Naive thymus-derived CD4-positive, alpha-beta T cell (primary cell): ENCODE results near the gene CRYL1. TPM values are rescaled to one million over a fixed set of nuclear protein-coding genes. Genes with fewer than 3 reads are reported as not detected.

Source experiments
- ATAC-seq: fragments of 150-1000 bp; cut with Tn5 transposase; 2 replicates; pipeline ENCODE4 v1.10.0; 2021; ENCODE audit warnings: mild to moderate bottlenecking, moderate library complexity
- CTCF ChIA-PET: fragments of 350-600 bp; sonication (Branson Sonifier 250); formaldehyde crosslinking; loops from one replicate; lab custom pipeline; 2021; ENCODE audit warnings: antibody characterized with exemption; lab: Charles Lee
- POLR2A ChIA-PET: fragments of 350-600 bp; sonication (Branson Sonifier 250); formaldehyde crosslinking; loops from one replicate; lab custom pipeline; 2021; ENCODE audit warnings: antibody characterized with exemption, inconsistent platforms; lab: Charles Lee
- DNase-seq, 9 donors: peaks; one replicate each; pipeline versions ENCODE4 v3.0.0 to v3.0.0-alpha.2; 2020 to 2022; ENCODE audit warnings: mixed read lengths in 1 of 9
- H3K27ac ChIP-seq: one replicate; pipeline ENCODE4 v1.7.0; 2013; ENCODE audit warnings: mild to moderate bottlenecking, low read depth, low read length, moderate library complexity
- H3K27me3 ChIP-seq, 2 donors: one replicate each; pipeline ENCODE4 v1.7.0; 2013; ENCODE audit warnings: low read length in 2 of 2, mild to moderate bottlenecking in 2 of 2, moderate library complexity in 2 of 2; ENCODE audit not compliant: control insufficient read depth in 2 of 2, insufficient read depth in 2 of 2
- H3K36me3 ChIP-seq, 3 experiments: 1 replicate in 2 of 3; 2 replicates in 1 of 3; pipeline ENCODE4 v1.7.0; 2013; ENCODE audit warnings: low read length in 3 of 3, mild to moderate bottlenecking in 3 of 3, moderate library complexity in 1 of 3; ENCODE audit not compliant: insufficient read depth in 3 of 3, control insufficient read depth in 2 of 3
- H3K4me1 ChIP-seq, 2 donors: one replicate each; pipeline ENCODE4 v1.7.0; 2013; ENCODE audit warnings: low read length in 2 of 2, mild to moderate bottlenecking in 2 of 2, moderate library complexity in 1 of 2; ENCODE audit not compliant: control insufficient read depth in 2 of 2, insufficient read depth in 2 of 2
- H3K4me3 ChIP-seq: 2 replicates; pipeline ENCODE4 v1.7.0; 2013; ENCODE audit warnings: mild to moderate bottlenecking, low read length
- H3K9me3 ChIP-seq, 3 experiments: 1 replicate in 2 of 3; 2 replicates in 1 of 3; pipeline ENCODE4 v1.7.0; 2013; ENCODE audit warnings: low read length in 3 of 3; ENCODE audit not compliant: control insufficient read depth in 2 of 3
- H3K27ac Mint-ChIP-seq, 9 donors: one replicate each; pipeline ENCODE4 v1.8.0; 2020 to 2022; ENCODE audit warnings: mixed read lengths in 9 of 9, mild to moderate bottlenecking in 8 of 9, moderate library complexity in 5 of 9, inconsistent platforms in 2 of 9
- H3K27me3 Mint-ChIP-seq, 5 donors: one replicate each; pipeline ENCODE4 v1.8.0; 2021 to 2022; ENCODE audit warnings: mixed read lengths in 5 of 5, mild to moderate bottlenecking in 1 of 5
- H3K36me3 Mint-ChIP-seq, 5 donors: one replicate each; pipeline ENCODE4 v1.8.0; 2020 to 2022; ENCODE audit warnings: mixed read lengths in 5 of 5, mild to moderate bottlenecking in 3 of 5, inconsistent platforms in 1 of 5
- H3K4me1 Mint-ChIP-seq, 7 donors: one replicate each; pipeline ENCODE4 v1.8.0; 2020 to 2022; ENCODE audit warnings: mixed read lengths in 7 of 7, mild to moderate bottlenecking in 3 of 7, inconsistent platforms in 1 of 7
- H3K4me3 Mint-ChIP-seq, 10 donors: one replicate each; pipeline ENCODE4 v1.8.0; 2020 to 2022; ENCODE audit warnings: mild to moderate bottlenecking in 10 of 10, mixed read lengths in 10 of 10, moderate library complexity in 6 of 10, inconsistent platforms in 2 of 10
- H3K9me3 Mint-ChIP-seq, 11 donors: one replicate each; pipeline ENCODE4 v1.8.0; 2020 to 2022; ENCODE audit warnings: mixed read lengths in 11 of 11, mild to moderate bottlenecking in 4 of 11, inconsistent platforms in 1 of 11, moderate library complexity in 1 of 11
- intact Hi-C, 2 donors: fragments of 100-400 bp; cut with micrococcal nuclease; formaldehyde crosslinking; loops; one replicate each; pipeline ENCODE4 v1.15.1; 2023
- polyA plus RNA-seq, 2 donors: library from polyadenylated mRNA; unstranded; fragments of 300-500 nt; fragmentation: Illumina TruSeq; gene quantifications; one replicate each; pipeline ENCODE4 v1.2.3, GENCODE V29; 2021
- total RNA-seq, 6 experiments: library from RNA in 5 of 6; stranded (reverse) in 5 of 6; gene quantifications; 1 replicate in 5 of 6; 2 replicates in 1 of 6; pipeline ENCODE4 v1.2.3 and lab custom pipeline; 2021 to 2026

The CRYL1 gene
- total and polyA plus RNA-seq, 7 experiments from 2014 or later = 12.3 to 44.1 (median 18.4) TPM

DNA sequence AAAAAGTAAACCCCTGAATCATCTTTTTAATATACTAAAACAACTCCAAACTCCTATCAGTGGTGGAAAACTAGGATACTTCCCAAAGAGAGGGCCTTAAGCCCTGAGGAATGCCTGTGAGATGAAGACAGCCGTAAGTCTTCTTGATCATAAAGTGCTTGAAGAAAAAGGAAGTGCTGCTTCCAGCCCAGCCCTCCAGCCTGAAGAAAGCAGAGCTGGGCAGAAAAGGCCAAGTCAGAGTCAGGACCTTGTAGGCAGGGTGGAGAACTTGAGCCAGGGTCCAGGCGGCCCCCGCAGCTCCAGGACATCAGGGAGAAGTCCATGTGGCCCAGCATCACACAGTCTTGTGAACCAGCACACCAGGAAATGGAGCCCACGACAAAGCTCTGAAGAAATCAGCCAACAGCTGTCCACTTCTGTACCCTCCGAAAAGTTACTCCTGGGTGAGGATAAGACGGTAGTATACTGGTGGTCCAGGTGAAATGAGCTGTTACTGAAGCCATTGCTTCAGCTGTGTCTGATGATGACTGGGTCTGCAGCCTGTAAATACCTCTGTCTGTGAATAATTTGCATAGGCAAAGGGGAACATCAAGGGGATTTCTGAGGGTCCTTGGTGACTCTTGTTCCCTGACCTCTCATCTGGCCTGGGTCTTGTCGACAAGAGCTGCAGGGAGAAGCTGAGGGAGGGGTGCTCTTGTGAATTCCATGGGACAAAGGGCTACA, 18.7 kb upstream of the CRYL1 start:
- no peaks in the 10 kb centered on the region for H3K36me3 ChIP-seq
- no peak overlapping the region for H3K27ac ChIP-seq
- intact Hi-C loops = no loop called here
- CTCF ChIA-PET = interaction anchor here (0.6 kb wide), 1 partner anchor 321 kb away, joined by 5 read pairs; no protein-coding TSS in a partner anchor
- Mint-ChIP-seq H3K27ac (no peak overlapping the region), H3K36me3 (no peaks in the 10 kb centered on the region), H3K4me3 (no peak overlapping the region), H3K9me3 (peaks cover 0 to 1% (median 0%) of the 10 kb centered on the region in 11 donors), H3K4me1 (peaks cover 3 to 15% (median 11%) of the 10 kb centered on the region in 7 donors), H3K27me3 (no peaks in the 10 kb centered on the region)
- no peak overlapping the region for H3K4me3 ChIP-seq
- no peak for DNase-seq
- H3K9me3 ChIP-seq = no peaks in the 10 kb centered on the region
- no peaks in the 10 kb centered on the region for H3K27me3 ChIP-seq
- POLR2A ChIA-PET = no interaction called here
- ATAC-seq = no peak
- H3K4me1 ChIP-seq = no peaks in the 10 kb centered on the region

DNA sequence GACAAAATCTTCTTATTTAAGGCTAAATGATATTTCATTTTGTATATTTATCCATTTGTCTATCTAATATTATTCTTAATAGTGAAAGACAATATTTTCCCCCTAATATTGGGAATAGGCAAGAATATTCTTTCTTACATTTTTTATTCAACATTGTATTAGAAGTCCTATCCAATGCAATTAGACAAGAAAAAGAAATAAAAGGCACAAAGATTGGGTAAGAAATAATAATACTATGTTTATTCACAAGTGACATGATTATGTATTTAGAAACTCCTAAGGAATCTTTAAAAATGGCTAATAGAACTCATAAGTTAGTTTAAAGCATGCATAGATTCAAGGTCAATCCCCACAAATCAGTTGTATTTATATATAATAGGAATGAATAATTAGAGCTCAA, 11.3 kb upstream of the CRYL1 start:
- Histone ChIP-seq H3K27ac (no peak overlapping the region), H3K4me1 (no peaks in the 10 kb centered on the region), H3K36me3 (no peaks in the 10 kb centered on the region), H3K4me3 (no peak overlapping the region), H3K27me3 (no peaks in the 10 kb centered on the region), H3K9me3 (no peaks in the 10 kb centered on the region)
- Mint-ChIP-seq H3K27ac (no peak overlapping the region), H3K4me1 (no peaks in the 10 kb centered on the region), H3K4me3 (no peak overlapping the region), H3K27me3 (peaks cover 0 to 2% (median 0%) of the 10 kb centered on the region in 5 donors), H3K9me3 (peaks cover 2 to 26% (median 7%) of the 10 kb centered on the region in 11 donors), H3K36me3 (peaks cover 0 to 9% (median 0%) of the 10 kb centered on the region in 5 donors)
- DNase-seq = no peak
- POLR2A ChIA-PET = interaction anchor here (0.5 kb wide), 1 partner anchor 558 kb away, joined by 5 read pairs; no protein-coding TSS in a partner anchor
- CTCF ChIA-PET = no interaction called here
- intact Hi-C loops = no loop called here
- ATAC-seq = no peak

DNA sequence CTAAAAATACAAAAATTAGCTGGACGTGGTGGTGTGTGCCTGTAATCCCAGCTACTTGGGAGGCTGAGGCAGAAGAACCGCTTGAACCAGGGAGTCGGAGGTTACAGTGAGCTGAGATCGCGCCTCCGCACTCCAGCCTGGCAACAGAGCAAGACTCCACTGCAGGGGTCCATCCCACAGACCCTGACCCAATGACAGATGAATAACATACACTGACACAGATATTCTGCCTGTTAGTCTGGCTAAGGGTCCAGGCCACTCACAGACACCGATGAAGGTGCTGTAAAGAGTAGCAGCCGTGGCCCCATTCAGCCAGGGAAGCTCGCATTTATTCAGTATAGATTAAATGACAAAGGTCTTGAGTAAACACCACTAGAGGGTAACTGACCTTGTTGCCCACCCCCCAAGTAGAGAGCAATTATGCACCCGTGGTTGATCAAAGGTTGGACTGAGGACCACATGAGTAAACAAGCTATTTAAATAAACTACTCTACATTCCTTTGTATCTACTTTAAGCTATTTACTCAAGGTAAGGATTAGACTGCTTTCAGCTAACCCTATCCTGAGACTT, 8.5 kb upstream of the CRYL1 start:
- Histone ChIP-seq H3K27me3 (no peaks in the 10 kb centered on the region), H3K9me3 (no peaks in the 10 kb centered on the region), H3K27ac (no peak overlapping the region), H3K36me3 (no peaks in the 10 kb centered on the region), H3K4me3 (no peak overlapping the region), H3K4me1 (no peaks in the 10 kb centered on the region)
- peaks cover 0 to 9% (median 0%) of the 10 kb centered on the region in 5 donors for H3K36me3 Mint-ChIP-seq
- H3K27ac Mint-ChIP-seq = no peak overlapping the region
- ATAC-seq (no peak), DNase-seq (no peak)
- peaks cover 0 to 7% (median 2%) of the 10 kb centered on the region in 5 donors for H3K27me3 Mint-ChIP-seq
- peaks cover 2 to 26% (median 7%) of the 10 kb centered on the region in 11 donors for H3K9me3 Mint-ChIP-seq
- no peak overlapping the region for H3K4me3 Mint-ChIP-seq
- intact Hi-C loops = no loop called here
- ChIA-PET CTCF (no interaction called here), POLR2A (no interaction called here)
- no peaks in the 10 kb centered on the region for H3K4me1 Mint-ChIP-seq

DNA sequence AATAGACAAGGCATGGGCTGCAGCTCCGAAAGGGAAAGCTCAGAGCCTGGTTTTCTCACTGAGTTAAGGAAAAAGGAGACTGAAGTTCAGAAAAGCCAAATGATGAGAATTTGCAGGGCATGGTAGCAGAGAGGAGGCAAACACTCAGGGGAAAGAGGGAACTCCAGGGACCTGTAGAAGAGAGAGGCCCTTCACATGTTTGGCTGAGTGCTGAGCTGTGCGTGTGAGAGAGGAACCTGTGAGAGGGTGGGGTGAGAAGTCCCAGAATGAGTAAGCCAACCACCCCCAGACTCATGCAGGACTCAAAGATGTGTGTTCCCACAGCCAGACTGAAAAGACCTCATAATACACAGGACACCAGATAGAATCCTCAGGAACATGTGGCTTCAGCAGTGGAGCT, 2.8 kb upstream of the CRYL1 start:
- intact Hi-C loops = loop anchor here (5.0 to 10.0 kb wide), 3 partner anchors 176 to 1074 kb away; partner anchors contain the start of genes IL17D (in 1 of the 2), MICU2 (in 1 of the 2) and ZMYM2 (in 1 of the 2)
- Histone ChIP-seq H3K36me3 (no peaks in the 10 kb centered on the region), H3K27me3 (no peaks in the 10 kb centered on the region), H3K27ac (no peak overlapping the region), H3K9me3 (no peaks in the 10 kb centered on the region), H3K4me1 (peaks cover 0 to 7% of the 10 kb centered on the region in 2 donors), H3K4me3 (no peak overlapping the region)
- H3K36me3 Mint-ChIP-seq = peaks cover 0 to 7% (median 0%) of the 10 kb centered on the region in 5 donors
- CTCF ChIA-PET = no interaction called here
- H3K27me3 Mint-ChIP-seq = peaks cover 0 to 9% (median 0%) of the 10 kb centered on the region in 5 donors
- DNase-seq = no peak
- no peak for ATAC-seq
- peaks cover 0 to 14% (median 0%) of the 10 kb centered on the region in 11 donors for H3K9me3 Mint-ChIP-seq
- H3K4me3 Mint-ChIP-seq = no peak overlapping the region
- peaks cover 7 to 26% (median 20%) of the 10 kb centered on the region in 7 donors for H3K4me1 Mint-ChIP-seq
- POLR2A ChIA-PET = interaction anchor here (0.6 kb wide), 1 partner anchor 42 kb away, joined by 3 read pairs; no protein-coding TSS in a partner anchor
- no peak overlapping the region for H3K27ac Mint-ChIP-seq

DNA sequence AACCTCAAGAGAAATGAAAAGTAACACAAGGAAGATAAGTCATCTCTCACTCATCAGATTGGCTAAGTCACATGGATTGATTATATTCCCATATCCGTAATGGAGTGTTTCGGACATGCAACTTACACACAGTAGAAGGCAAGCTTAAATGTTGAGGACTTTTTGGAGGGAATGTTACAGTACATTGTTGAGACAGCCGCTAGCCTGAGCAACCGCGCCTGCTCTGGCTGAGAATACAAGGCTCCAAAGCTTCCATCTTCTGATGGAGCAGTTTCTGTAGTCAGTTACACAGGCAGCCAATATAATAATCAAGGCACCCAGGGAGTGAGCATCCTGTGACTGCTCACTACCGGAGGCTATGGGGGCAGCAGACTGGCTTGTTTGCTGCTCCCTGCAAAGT, 1.0 kb upstream of the CRYL1 start:
- peaks cover 11 to 33% (median 25%) of the 10 kb centered on the region in 7 donors for H3K4me1 Mint-ChIP-seq
- Histone ChIP-seq H3K27ac (peak overlapping the region; percentile 65), H3K9me3 (no peaks in the 10 kb centered on the region), H3K36me3 (no peaks in the 10 kb centered on the region), H3K4me1 (peaks cover 0 to 7% of the 10 kb centered on the region in 2 donors), H3K27me3 (no peaks in the 10 kb centered on the region), H3K4me3 (peak overlapping the region; percentile 68)
- POLR2A ChIA-PET = interaction anchor here (1.0 to 2.1 kb wide), 2 partner anchors 40 to 376 kb away, joined by 5 to 14 read pairs; partner anchors contain the start of genes IFT88 and XPO4
- ATAC-seq (no peak), DNase-seq (no peak)
- H3K9me3 Mint-ChIP-seq = peaks cover 0 to 13% (median 0%) of the 10 kb centered on the region in 11 donors
- peaks cover 0 to 4% (median 0%) of the 10 kb centered on the region in 5 donors for H3K36me3 Mint-ChIP-seq
- CTCF ChIA-PET = interaction anchor here (0.6 kb wide), 1 partner anchor 24 kb away, joined by 5 read pairs; no protein-coding TSS in a partner anchor
- H3K4me3 Mint-ChIP-seq = peak overlapping the region; percentile 76 to 94 (median 87)
- intact Hi-C loops = loop anchor here (1.0 to 10.0 kb wide), 6 partner anchors 31 to 1076 kb away; partner anchors contain the start of genes IFT88 (in 1 of the 2), IL17D (in 1 of the 2), MICU2 (in 1 of the 2) and ZMYM2 (in 1 of the 2)
- peaks cover 0 to 9% (median 0%) of the 10 kb centered on the region in 5 donors for H3K27me3 Mint-ChIP-seq
- peak overlapping the region; percentile 66 to 96 (median 88) for H3K27ac Mint-ChIP-seq

DNA sequence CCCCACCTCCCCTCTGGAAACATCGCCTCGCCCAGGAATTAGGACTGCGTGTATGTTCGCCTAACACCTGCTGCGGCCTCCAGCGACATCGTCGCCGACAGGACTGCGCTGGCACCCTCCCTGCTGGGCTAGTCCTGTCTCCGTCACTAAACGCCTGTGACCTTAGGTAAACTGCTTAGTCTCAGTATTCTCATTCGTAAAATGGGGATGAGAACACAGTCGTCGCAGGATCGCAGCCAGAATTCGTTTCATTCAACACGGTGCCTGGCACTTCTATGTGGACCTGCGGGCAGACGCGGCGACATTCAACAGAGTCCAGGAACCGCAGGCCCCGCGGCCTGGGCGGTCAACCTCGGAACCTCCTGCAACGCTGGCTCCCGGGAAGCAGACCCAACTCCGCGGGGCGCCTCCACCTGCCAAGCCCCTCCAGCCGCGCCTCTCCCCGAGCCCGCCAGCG, 485 bp downstream of the CRYL1 start:
- Mint-ChIP-seq H3K4me3 (peak overlapping the region; percentile 76 to 93 (median 84)), H3K36me3 (peaks cover 0 to under 1% (median 0%) of the 10 kb centered on the region in 5 donors), H3K27ac (peak overlapping the region; percentile 40 to 93 (median 71)), H3K9me3 (no peaks in the 10 kb centered on the region), H3K27me3 (peaks cover 0 to 5% (median 0%) of the 10 kb centered on the region in 5 donors), H3K4me1 (peaks cover 11 to 40% (median 25%) of the 10 kb centered on the region in 7 donors)
- intact Hi-C loops = loop anchor here (1.0 to 10.0 kb wide), 8 partner anchors 42 to 1077 kb away; partner anchors contain the start of genes EEF1AKMT1 (in 2 of the 2), IFT88 (in 1 of the 2), IL17D (in 1 of the 2) and MICU2 (in 1 of the 2)
- peak; percentile 0 for ATAC-seq
- H3K36me3 ChIP-seq = no peaks in the 10 kb centered on the region
- peaks cover 0 to 7% of the 10 kb centered on the region in 2 donors for H3K4me1 ChIP-seq
- DNase-seq = peak in 4 of 9 donors; percentile 11 to 34 (median 27)
- no peaks in the 10 kb centered on the region for H3K27me3 ChIP-seq
- ChIA-PET CTCF (no interaction called here), POLR2A (interaction anchor here (1.5 to 2.1 kb wide), 2 partner anchors 42 to 303 kb away, joined by 3 to 14 read pairs; partner anchors contain the start of gene IFT88)
- no peaks in the 10 kb centered on the region for H3K9me3 ChIP-seq
- H3K27ac ChIP-seq = peak overlapping the region; percentile 65
- H3K4me3 ChIP-seq = peak overlapping the region; percentile 68
